IMR-90 (cell line): ENCODE results near the gene MAP3K7CL. TPM values are rescaled to one million over a fixed set of nuclear protein-coding genes. Genes with fewer than 3 reads are reported as not detected.

ENCODE experiments used
- ATAC-seq: fragments of 200-7000 bp; cut with Tn5 transposase; 2 replicates; pipeline ENCODE4 v1.9.1; 2020; ENCODE audit warnings: low read depth, mild to moderate bottlenecking, moderate library complexity
- BruUV-seq: library from RNA; stranded (reverse); fragments of 400-500 nt; replicated peaks from 2 replicates; lab custom pipeline; 2021; lab: Mats Ljungman, UMichigan
- CTCF ChIA-PET: fragments of 300-600 bp; formaldehyde crosslinking; extraction: SDS; loops from one replicate; lab custom pipeline; 2021; ENCODE audit warnings: antibody characterized with exemption; lab: Yijun Ruan, JAX
- POLR2A ChIA-PET: fragments of 300-600 bp; sonication (Branson Sonifier 250); formaldehyde crosslinking; loops from one replicate; lab custom pipeline; 2022; ENCODE audit warnings: antibody characterized with exemption; ENCODE audit not compliant: unreplicated experiment; lab: Charles Lee
- DNase-seq: peaks from one replicate; pipeline ENCODE4 v3.0.0; 2013
- H2AFZ ChIP-seq: replicated peaks from 2 replicates; pipeline ENCODE3; 2013; ENCODE audit warnings: low read length, mild to moderate bottlenecking; ENCODE audit not compliant: poor library complexity
- H2AK5ac ChIP-seq: 2 replicates; pipeline ENCODE4 v1.6.1; 2013; ENCODE audit warnings: low read depth, low read length, inconsistent platforms
- H2AK9ac ChIP-seq: replicated peaks from 2 replicates; pipeline ENCODE3; 2013; ENCODE audit warnings: mild to moderate bottlenecking, low read depth, low read length, moderate library complexity; ENCODE audit not compliant: poor library complexity
- H2BK120ac ChIP-seq: 2 replicates; pipeline ENCODE4 v1.6.1; 2013; ENCODE audit warnings: low read depth, low read length, inconsistent platforms
- H2BK15ac ChIP-seq: 3 replicates; pipeline ENCODE4 v1.6.1; 2013; ENCODE audit warnings: low read depth, low read length, inconsistent platforms
- H2BK20ac ChIP-seq: 2 replicates; pipeline ENCODE4 v1.6.1; 2013; ENCODE audit warnings: low read depth, mild to moderate bottlenecking, inconsistent platforms, low read length, moderate library complexity
- H2BK5ac ChIP-seq: 2 replicates; pipeline ENCODE4 v1.6.1; 2013; ENCODE audit warnings: mild to moderate bottlenecking, low read depth, low read length, inconsistent platforms; ENCODE audit not compliant: poor library complexity, severe bottlenecking
- H3K14ac ChIP-seq: replicated peaks from 2 replicates; pipeline ENCODE4 v1.6.1; 2013; ENCODE audit warnings: low read depth, low read length, inconsistent platforms
- H3K18ac ChIP-seq: 2 replicates; pipeline ENCODE4 v1.6.1; 2013; ENCODE audit warnings: low read depth, low read length, control low read depth
- H3K23ac ChIP-seq: 2 replicates; pipeline ENCODE4 v1.6.1; 2013; ENCODE audit warnings: low read depth, low read length, inconsistent platforms
- H3K27ac ChIP-seq: 2 replicates; pipeline ENCODE4 v1.5.1; 2013; ENCODE audit warnings: mild to moderate bottlenecking, control low read depth, low read length; ENCODE audit not compliant: insufficient read depth
- H3K27me3 ChIP-seq: 2 replicates; pipeline ENCODE4 v1.6.1; 2013; ENCODE audit warnings: low read length; ENCODE audit not compliant: control insufficient read depth, insufficient read depth
- H3K36me3 ChIP-seq: 2 replicates; pipeline ENCODE4 v1.6.1; 2013; ENCODE audit warnings: low read length, mixed read lengths; ENCODE audit not compliant: control insufficient read depth, insufficient read depth
- H3K4ac ChIP-seq: 2 replicates; pipeline ENCODE4 v1.6.1; 2013; ENCODE audit warnings: low read depth, low read length, inconsistent platforms
- H3K4me1 ChIP-seq: 2 replicates; pipeline ENCODE4 v1.6.1; 2013; ENCODE audit warnings: low read length, mixed read lengths; ENCODE audit not compliant: control insufficient read depth, insufficient read depth
- H3K4me2 ChIP-seq: 2 replicates; pipeline ENCODE4 v1.6.1; 2013; ENCODE audit warnings: low read depth, mild to moderate bottlenecking, control low read depth, low read length, moderate library complexity
- H3K4me3 ChIP-seq: 2 replicates; pipeline ENCODE4 v1.5.1; 2013; ENCODE audit warnings: low read depth, mild to moderate bottlenecking, control low read depth, low read length, moderate library complexity; ENCODE audit not compliant: insufficient read depth
- H3K56ac ChIP-seq: 2 replicates; pipeline ENCODE4 v1.6.1; 2013; ENCODE audit warnings: low read length, inconsistent platforms; ENCODE audit not compliant: insufficient read depth; ENCODE audit errors: extremely low read depth
- H3K79me1 ChIP-seq, 2 experiments: 2 replicates each; pipeline ENCODE4 v1.6.1; 2013; ENCODE audit warnings: low read length in 2 of 2, inconsistent platforms in 1 of 2, low read depth in 1 of 2
- H3K9ac ChIP-seq: 2 replicates; pipeline ENCODE4 v1.6.1; 2013; ENCODE audit warnings: low read depth, low read length, control low read depth
- H3K9me1 ChIP-seq: 2 replicates; pipeline ENCODE4 v1.6.1; 2013; ENCODE audit warnings: low read length, inconsistent platforms; ENCODE audit not compliant: insufficient read depth
- H3K9me3 ChIP-seq: 2 replicates; pipeline ENCODE4 v1.6.1; 2013; ENCODE audit warnings: low read length; ENCODE audit not compliant: control insufficient read depth, insufficient read depth
- H4K20me1 ChIP-seq: 2 replicates; pipeline ENCODE4 v1.6.1; 2013; ENCODE audit warnings: low read length, inconsistent platforms; ENCODE audit not compliant: insufficient read depth
- H4K5ac ChIP-seq: 2 replicates; pipeline ENCODE4 v1.6.1; 2013; ENCODE audit warnings: mild to moderate bottlenecking, low read depth, low read length, control low read depth
- H4K8ac ChIP-seq, 2 experiments: 2 replicates each; pipeline ENCODE4 v1.6.1; 2013; ENCODE audit warnings: low read depth in 2 of 2, low read length in 2 of 2, control low read depth in 1 of 2, inconsistent platforms in 1 of 2
- H4K91ac ChIP-seq: 2 replicates; pipeline ENCODE4 v1.6.1; 2013; ENCODE audit warnings: low read depth, low read length, inconsistent platforms; ENCODE audit not compliant: insufficient read depth
- MAFK ChIP-seq: IDR thresholded peaks from 2 replicates; pipeline ENCODE4 v1.6.1; 2012; ENCODE audit warnings: low read depth, low read length, improper control_type of control experiment
- RAD21 ChIP-seq: IDR thresholded peaks from 2 replicates; pipeline ENCODE4 v1.6.1; 2012; ENCODE audit warnings: low read length, improper control_type of control experiment
- RFX5 ChIP-seq: IDR thresholded peaks from 2 replicates; pipeline ENCODE4 v1.8.0; 2012; ENCODE audit warnings: low read depth, mild to moderate bottlenecking, low read length, moderate library complexity
- SMC3 ChIP-seq: fragments of 150-350 bp; IDR thresholded peaks from 2 replicates; pipeline ENCODE4 v1.6.1; 2016; ENCODE audit warnings: low read depth, mild to moderate bottlenecking, antibody characterized with exemption, low read length, moderate library complexity
- WGBS, 2 experiments: methylation state at CpG; one replicate each; pipeline versions ENCODE4 v1.1.5 to v1.1.7; 2013; ENCODE audit warnings: missing lambda C conversion rate in 2 of 2; ENCODE audit not compliant: insufficient read length in 1 of 2; ENCODE audit errors: extremely low coverage in 2 of 2; 5-methylcytosine and 5-hydroxymethylcytosine counted together
- dilution Hi-C: fragments of 300-500 bp; cut with HindIII; formaldehyde crosslinking; loops from one replicate; pipeline ENCODE4 v1.14.3; 2018; ENCODE audit warnings: low sequenced_read_pairs; ENCODE audit not compliant: unreplicated experiment
- in situ Hi-C: fragments of 300-500 bp; cut with MboI; formaldehyde crosslinking; loops from 3 replicates; pipeline ENCODE4 v1.14.3; 2019; ENCODE audit warnings: low sequenced_read_pairs, inconsistent platforms, mixed read lengths
- intact Hi-C: fragments of 100-400 bp; cut with micrococcal nuclease; formaldehyde crosslinking; loops from 2 replicates; pipeline ENCODE4 v1.10.0; 2022
- polyA plus RNA-seq, 3 experiments: library from polyadenylated mRNA; depleted of rRNA; stranded (reverse); fragments of >200 nt; gene quantifications; 2 replicates each; pipeline ENCODE4 v1.2.3, GENCODE V29; 2012; ENCODE audit warnings: low replicate concordance in 1 of 3
- total RNA-seq: library from RNA; depleted of rRNA; stranded (reverse); fragments of >200 nt; gene quantifications from 2 replicates; pipeline ENCODE4 v1.2.3, GENCODE V29; 2012

MAP3K7CL gene
- total and polyA plus RNA-seq, 2 of the 4 experiments (the other 2 are of a cell fraction): 21.0 to 22.3 TPM

DNA sequence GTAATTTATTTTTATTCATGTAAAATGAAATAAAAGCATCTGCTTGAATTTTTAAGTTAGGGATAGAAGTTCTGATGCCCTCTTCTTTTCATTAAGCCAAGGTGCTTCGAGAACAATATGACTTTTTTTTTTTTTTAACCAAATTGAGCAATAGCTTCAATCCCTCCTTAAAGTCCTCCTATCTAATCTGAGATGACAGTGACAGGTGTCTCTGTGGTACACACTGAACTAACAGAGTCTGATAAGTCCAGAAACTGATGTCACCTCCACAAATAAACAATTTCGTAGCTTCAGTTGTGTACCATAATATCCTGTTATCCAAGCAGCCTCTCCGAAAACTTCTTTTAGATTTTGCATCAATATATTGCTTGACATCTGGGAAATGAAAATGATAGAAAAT is 23.8 kb downstream of the MAP3K7CL start:
- no peak overlapping the region for H2BK120ac ChIP-seq
- H3K9ac ChIP-seq: no peak overlapping the region
- no peaks in the 10 kb centered on the region for H3K27me3 ChIP-seq
- H3K27ac ChIP-seq: no peak overlapping the region
- whole genome bisulfite sequencing, 2 experiments: no CpG with 5 or more reads among the region's 3 CpGs
- H2AK9ac ChIP-seq: no peak overlapping the region
- ATAC-seq (no peak), DNase-seq (no peak)
- no peaks in the 10 kb centered on the region for H3K36me3 ChIP-seq
- H3K56ac ChIP-seq: no peak overlapping the region
- BruUV-seq: no TSS peak
- H3K9me1 ChIP-seq: peaks cover 5% of the 10 kb centered on the region
- CTCF ChIA-PET: no interaction called here
- no peak overlapping the region for H3K14ac ChIP-seq
- H3K4ac ChIP-seq: no peak overlapping the region
- no peak overlapping the region for H3K4me2 ChIP-seq
- in situ Hi-C loops: no loop called here
- no peak overlapping the region for H2BK15ac ChIP-seq
- POLR2A ChIA-PET: no interaction called here
- no peak overlapping the region for H3K23ac ChIP-seq
- H3K4me1 ChIP-seq: peaks cover 8% of the 10 kb centered on the region
- dilution Hi-C loops: no loop called here
- H4K5ac ChIP-seq: no peak overlapping the region
- intact Hi-C loops: no loop called here
- H3K79me1 ChIP-seq: peaks cover 0 to 6% of the 10 kb centered on the region in 2 experiments; a peak in 2 of 4 replicates
- no peak overlapping the region for H2BK5ac ChIP-seq
- H3K4me3 ChIP-seq: no peak overlapping the region
- no peak overlapping the region for H4K91ac ChIP-seq
- H4K20me1 ChIP-seq: no peaks in the 10 kb centered on the region
- H3K18ac ChIP-seq: no peak overlapping the region
- no peak overlapping the region for H2AFZ ChIP-seq
- no peak overlapping the region for H2BK20ac ChIP-seq
- H4K8ac ChIP-seq: no peak overlapping the region
- no peak overlapping the region for H2AK5ac ChIP-seq
- H3K9me3 ChIP-seq: no peaks in the 10 kb centered on the region
- TF ChIP-seq RFX5 (no peak), MAFK (no peak), SMC3 (no peak), RAD21 (no peak)
